ENCODE data around the gene DHRS1. TPM values are rescaled to one million over a fixed set of nuclear protein-coding genes. Genes with fewer than 3 reads are reported as not detected.

Gene DHRS1
- total and polyA plus RNA-seq, 2 experiments from 2014 or later = 15.0 to 15.4 TPM

DNA sequence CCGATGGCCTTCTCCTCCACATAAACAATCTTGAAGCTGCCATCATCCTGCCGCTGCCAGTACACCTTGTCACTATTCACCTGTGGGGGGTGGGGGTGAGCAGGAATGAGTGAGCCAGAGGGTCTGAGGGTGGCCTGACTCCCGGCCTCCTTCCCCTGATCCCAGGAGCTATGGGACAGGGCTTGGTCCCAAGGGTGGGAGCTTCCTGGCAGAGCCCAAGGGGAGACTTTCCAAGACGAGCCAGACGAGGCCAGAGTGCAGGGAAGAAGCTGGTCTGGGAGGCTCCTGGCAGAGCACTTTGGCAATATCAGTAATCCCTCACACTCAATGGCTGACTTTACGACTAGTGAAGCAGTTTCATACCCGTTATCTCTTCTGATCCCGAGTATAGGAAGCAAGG, 44.1 kb downstream of the DHRS1 start:
- H3F3A ChIP-seq (replicated peaks; ENCODE audit: low read depth) = no peaks in the 10 kb centered on the region
- Mint-ChIP-seq H3K27ac (no peak overlapping the region; the same call in 1 of the 2 replicates), H3K4me1 (peaks cover 4% of the 10 kb centered on the region; the same call in 2 of the 3 replicates), H3K4me3 (no peak overlapping the region), H3K9me3 (no peaks in the 10 kb centered on the region), H3K27me3 (ENCODE audit: insufficient read depth, low read depth, poor library complexity) (peaks cover 15% of the 10 kb centered on the region), H3K36me3 (ENCODE audit: low read depth) (no peaks in the 10 kb centered on the region)
- no peaks in the 10 kb centered on the region for H4K20me1 ChIP-seq (replicated peaks; ENCODE audit: insufficient read depth)
- TF ChIP-seq, protein P1, sequence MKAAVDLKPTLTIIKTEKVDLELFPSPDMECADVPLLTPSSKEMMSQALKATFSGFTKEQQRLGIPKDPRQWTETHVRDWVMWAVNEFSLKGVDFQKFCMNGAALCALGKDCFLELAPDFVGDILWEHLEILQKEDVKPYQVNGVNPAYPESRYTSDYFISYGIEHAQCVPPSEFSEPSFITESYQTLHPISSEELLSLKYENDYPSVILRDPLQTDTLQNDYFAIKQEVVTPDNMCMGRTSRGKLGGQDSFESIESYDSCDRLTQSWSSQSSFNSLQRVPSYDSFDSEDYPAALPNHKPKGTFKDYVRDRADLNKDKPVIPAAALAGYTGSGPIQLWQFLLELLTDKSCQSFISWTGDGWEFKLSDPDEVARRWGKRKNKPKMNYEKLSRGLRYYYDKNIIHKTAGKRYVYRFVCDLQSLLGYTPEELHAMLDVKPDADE (IDR thresholded peaks at IDR 0.05) = no peak
- TF ChIP-seq CREB1 (CRISPR knock-in tag; IDR thresholded peaks at IDR 0.05; ENCODE audit: low read depth) (no peak), EZH2 (IDR thresholded peaks at IDR 0.05; ENCODE audit: low read depth, unreplicated experiment) (no peak), POLR2AphosphoS5 (IDR thresholded peaks at IDR 0.05; ENCODE audit: low read depth) (no peak), EZH2phosphoT487 (IDR thresholded peaks at IDR 0.05; ENCODE audit: unreplicated experiment) (no peak), NANOG (IDR thresholded peaks at IDR 0.05; ENCODE audit: borderline replicate concordance) (no peak), ZNF331 (CRISPR knock-in tag; IDR thresholded peaks at IDR 0.05; ENCODE audit: low read depth) (no peak), ZNF114 (CRISPR knock-in tag; IDR thresholded peaks at IDR 0.05) (no peak), JUNB (IDR thresholded peaks at IDR 0.05; ENCODE audit: unreplicated experiment) (no peak), STAT1 (IDR thresholded peaks at IDR 0.05; ENCODE audit: unreplicated experiment) (no peak)
- TF ChIP-seq, protein P2, sequence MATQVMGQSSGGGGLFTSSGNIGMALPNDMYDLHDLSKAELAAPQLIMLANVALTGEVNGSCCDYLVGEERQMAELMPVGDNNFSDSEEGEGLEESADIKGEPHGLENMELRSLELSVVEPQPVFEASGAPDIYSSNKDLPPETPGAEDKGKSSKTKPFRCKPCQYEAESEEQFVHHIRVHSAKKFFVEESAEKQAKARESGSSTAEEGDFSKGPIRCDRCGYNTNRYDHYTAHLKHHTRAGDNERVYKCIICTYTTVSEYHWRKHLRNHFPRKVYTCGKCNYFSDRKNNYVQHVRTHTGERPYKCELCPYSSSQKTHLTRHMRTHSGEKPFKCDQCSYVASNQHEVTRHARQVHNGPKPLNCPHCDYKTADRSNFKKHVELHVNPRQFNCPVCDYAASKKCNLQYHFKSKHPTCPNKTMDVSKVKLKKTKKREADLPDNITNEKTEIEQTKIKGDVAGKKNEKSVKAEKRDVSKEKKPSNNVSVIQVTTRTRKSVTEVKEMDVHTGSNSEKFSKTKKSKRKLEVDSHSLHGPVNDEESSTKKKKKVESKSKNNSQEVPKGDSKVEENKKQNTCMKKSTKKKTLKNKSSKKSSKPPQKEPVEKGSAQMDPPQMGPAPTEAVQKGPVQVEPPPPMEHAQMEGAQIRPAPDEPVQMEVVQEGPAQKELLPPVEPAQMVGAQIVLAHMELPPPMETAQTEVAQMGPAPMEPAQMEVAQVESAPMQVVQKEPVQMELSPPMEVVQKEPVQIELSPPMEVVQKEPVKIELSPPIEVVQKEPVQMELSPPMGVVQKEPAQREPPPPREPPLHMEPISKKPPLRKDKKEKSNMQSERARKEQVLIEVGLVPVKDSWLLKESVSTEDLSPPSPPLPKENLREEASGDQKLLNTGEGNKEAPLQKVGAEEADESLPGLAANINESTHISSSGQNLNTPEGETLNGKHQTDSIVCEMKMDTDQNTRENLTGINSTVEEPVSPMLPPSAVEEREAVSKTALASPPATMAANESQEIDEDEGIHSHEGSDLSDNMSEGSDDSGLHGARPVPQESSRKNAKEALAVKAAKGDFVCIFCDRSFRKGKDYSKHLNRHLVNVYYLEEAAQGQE (IDR thresholded peaks at IDR 0.05; ENCODE audit: unreplicated experiment) = no peak
- TF ChIP-seq, protein P3, sequence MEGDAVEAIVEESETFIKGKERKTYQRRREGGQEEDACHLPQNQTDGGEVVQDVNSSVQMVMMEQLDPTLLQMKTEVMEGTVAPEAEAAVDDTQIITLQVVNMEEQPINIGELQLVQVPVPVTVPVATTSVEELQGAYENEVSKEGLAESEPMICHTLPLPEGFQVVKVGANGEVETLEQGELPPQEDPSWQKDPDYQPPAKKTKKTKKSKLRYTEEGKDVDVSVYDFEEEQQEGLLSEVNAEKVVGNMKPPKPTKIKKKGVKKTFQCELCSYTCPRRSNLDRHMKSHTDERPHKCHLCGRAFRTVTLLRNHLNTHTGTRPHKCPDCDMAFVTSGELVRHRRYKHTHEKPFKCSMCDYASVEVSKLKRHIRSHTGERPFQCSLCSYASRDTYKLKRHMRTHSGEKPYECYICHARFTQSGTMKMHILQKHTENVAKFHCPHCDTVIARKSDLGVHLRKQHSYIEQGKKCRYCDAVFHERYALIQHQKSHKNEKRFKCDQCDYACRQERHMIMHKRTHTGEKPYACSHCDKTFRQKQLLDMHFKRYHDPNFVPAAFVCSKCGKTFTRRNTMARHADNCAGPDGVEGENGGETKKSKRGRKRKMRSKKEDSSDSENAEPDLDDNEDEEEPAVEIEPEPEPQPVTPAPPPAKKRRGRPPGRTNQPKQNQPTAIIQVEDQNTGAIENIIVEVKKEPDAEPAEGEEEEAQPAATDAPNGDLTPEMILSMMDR (conservative IDR thresholded peaks at IDR 0.05; ENCODE audit: low read depth in 2 of 2) = no peak
- TF ChIP-seq, protein P4, sequence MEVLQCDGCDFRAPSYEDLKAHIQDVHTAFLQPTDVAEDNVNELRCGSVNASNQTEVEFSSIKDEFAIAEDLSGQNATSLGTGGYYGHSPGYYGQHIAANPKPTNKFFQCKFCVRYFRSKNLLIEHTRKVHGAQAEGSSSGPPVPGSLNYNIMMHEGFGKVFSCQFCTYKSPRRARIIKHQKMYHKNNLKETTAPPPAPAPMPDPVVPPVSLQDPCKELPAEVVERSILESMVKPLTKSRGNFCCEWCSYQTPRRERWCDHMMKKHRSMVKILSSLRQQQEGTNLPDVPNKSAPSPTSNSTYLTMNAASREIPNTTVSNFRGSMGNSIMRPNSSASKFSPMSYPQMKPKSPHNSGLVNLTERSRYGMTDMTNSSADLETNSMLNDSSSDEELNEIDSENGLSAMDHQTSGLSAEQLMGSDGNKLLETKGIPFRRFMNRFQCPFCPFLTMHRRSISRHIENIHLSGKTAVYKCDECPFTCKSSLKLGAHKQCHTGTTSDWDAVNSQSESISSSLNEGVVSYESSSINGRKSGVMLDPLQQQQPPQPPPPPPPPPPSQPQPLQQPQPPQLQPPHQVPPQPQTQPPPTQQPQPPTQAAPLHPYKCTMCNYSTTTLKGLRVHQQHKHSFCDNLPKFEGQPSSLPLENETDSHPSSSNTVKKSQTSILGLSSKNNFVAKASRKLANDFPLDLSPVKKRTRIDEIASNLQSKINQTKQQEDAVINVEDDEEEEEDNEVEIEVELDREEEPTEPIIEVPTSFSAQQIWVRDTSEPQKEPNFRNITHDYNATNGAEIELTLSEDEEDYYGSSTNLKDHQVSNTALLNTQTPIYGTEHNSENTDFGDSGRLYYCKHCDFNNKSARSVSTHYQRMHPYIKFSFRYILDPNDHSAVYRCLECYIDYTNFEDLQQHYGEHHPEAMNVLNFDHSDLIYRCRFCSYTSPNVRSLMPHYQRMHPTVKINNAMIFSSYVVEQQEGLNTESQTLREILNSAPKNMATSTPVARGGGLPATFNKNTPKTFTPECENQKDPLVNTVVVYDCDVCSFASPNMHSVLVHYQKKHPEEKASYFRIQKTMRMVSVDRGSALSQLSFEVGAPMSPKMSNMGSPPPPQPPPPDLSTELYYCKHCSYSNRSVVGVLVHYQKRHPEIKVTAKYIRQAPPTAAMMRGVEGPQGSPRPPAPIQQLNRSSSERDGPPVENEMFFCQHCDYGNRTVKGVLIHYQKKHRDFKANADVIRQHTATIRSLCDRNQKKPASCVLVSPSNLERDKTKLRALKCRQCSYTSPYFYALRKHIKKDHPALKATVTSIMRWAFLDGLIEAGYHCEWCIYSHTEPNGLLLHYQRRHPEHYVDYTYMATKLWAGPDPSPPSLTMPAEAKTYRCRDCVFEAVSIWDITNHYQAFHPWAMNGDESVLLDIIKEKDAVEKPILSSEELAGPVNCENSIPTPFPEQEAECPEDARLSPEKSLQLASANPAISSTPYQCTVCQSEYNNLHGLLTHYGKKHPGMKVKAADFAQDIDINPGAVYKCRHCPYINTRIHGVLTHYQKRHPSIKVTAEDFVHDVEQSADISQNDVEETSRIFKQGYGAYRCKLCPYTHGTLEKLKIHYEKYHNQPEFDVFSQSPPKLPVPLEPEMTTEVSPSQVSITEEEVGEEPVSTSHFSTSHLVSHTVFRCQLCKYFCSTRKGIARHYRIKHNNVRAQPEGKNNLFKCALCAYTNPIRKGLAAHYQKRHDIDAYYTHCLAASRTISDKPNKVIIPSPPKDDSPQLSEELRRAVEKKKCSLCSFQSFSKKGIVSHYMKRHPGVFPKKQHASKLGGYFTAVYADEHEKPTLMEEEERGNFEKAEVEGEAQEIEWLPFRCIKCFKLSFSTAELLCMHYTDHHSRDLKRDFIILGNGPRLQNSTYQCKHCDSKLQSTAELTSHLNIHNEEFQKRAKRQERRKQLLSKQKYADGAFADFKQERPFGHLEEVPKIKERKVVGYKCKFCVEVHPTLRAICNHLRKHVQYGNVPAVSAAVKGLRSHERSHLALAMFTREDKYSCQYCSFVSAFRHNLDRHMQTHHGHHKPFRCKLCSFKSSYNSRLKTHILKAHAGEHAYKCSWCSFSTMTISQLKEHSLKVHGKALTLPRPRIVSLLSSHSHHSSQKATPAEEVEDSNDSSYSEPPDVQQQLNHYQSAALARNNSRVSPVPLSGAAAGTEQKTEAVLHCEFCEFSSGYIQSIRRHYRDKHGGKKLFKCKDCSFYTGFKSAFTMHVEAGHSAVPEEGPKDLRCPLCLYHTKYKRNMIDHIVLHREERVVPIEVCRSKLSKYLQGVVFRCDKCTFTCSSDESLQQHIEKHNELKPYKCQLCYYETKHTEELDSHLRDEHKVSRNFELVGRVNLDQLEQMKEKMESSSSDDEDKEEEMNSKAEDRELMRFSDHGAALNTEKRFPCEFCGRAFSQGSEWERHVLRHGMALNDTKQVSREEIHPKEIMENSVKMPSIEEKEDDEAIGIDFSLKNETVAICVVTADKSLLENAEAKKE (CRISPR knock-in tag; IDR thresholded peaks at IDR 0.05) = no peak
- no peak overlapping the region for H3K4me2 ChIP-seq
- H3K36me3 ChIP-seq (ENCODE audit: insufficient read depth) = no peaks in the 10 kb centered on the region
- DNase-seq (ENCODE audit: low spot score) (no peak), ATAC-seq (no peak)
- no peak overlapping the region for H3K4me3 ChIP-seq
- H3K27ac ChIP-seq (ENCODE audit: low read depth) = no peak overlapping the region
- H3K79me2 ChIP-seq (replicated peaks; ENCODE audit: insufficient read depth) = no peaks in the 10 kb centered on the region
- no peak overlapping the region for H2AFZ ChIP-seq
- H3K27me3 ChIP-seq (ENCODE audit: insufficient read depth) = no peaks in the 10 kb centered on the region
- no peaks in the 10 kb centered on the region for H3K9me2 ChIP-seq (ENCODE audit: insufficient read depth)
- no peaks in the 10 kb centered on the region for H3K4me1 ChIP-seq (ENCODE audit: insufficient read depth)

Data from GM23338 (cell line).